ENCODE results near the gene AAR2.

GRCh38 chr20:36266189-36266588, 29.9 kb downstream of the AAR2 start:
- TF ChIP-seq CTCF (IDR thresholded peaks at IDR 0.05) (no peak), POLR2A (IDR thresholded peaks at IDR 0.05) (no peak)

All from body of pancreas (tissue), 4 donors.